HUDEP-2 (cell line): ENCODE measurements around the gene UCN2.

Experiments used
- DNase-seq, 76 experiments: peaks; one replicate each; lab custom pipeline; 2025; ENCODE audit not compliant: unreplicated experiment in 76 of 76; lab: John Stamatoyannopoulos, UW

The UCN2 gene, protein sequence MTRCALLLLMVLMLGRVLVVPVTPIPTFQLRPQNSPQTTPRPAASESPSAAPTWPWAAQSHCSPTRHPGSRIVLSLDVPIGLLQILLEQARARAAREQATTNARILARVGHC

DNA sequence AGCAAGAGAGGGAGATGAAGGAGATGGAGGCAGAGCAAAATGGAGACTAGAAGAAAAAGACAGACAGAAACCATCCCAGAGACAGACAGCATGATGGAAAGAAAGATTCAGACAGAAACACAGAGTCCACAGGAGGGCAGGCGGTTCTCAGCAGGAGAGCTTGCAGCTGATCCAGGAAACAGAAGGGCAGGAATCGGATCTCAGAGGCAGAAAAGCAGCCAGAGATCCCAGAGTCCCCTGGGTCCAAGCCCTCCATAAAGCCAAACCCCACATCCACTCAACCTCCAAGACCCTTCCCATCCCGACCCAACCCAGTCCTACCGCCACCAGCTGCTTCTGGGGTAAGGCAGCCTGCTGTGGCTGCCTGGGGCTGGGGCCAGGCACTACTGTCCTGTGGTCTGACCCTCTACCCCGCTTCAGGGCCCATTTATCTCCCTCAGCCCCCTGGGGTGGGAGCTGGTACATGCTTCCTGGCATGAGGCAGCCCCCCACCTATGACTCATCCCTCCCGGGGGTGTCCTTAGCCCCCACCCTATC lies at the start of gene UCN2:
Gene UCN2 (minus strand): TSS at position 400 of the 537 bp plus-strand sequence. CDS start 657 bp downstream, outside the sequence.
- DNase-seq, result peak in 1 of 76 experiments; percentile 2

DNA sequence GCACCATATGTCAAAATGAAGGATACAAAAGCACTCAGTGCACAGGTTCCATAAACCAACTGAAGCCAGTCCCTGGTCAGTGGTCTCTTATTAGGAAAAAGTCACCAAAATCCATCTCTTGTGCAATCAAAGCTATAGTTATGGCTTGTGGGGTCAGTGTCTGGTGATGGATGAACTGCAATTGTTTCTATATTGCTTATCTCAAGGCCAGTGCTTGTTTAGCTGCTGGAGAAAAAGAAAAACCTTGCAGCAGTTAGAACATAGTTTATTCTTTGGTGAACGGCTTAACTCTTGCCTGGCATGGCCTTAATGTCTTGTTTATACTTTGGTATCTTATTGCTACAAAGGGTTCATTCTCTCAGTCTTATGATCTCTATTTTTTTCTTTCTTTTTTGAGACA lies 48.7 kb upstream of the UCN2 start:
- no peak for DNase-seq

DNA sequence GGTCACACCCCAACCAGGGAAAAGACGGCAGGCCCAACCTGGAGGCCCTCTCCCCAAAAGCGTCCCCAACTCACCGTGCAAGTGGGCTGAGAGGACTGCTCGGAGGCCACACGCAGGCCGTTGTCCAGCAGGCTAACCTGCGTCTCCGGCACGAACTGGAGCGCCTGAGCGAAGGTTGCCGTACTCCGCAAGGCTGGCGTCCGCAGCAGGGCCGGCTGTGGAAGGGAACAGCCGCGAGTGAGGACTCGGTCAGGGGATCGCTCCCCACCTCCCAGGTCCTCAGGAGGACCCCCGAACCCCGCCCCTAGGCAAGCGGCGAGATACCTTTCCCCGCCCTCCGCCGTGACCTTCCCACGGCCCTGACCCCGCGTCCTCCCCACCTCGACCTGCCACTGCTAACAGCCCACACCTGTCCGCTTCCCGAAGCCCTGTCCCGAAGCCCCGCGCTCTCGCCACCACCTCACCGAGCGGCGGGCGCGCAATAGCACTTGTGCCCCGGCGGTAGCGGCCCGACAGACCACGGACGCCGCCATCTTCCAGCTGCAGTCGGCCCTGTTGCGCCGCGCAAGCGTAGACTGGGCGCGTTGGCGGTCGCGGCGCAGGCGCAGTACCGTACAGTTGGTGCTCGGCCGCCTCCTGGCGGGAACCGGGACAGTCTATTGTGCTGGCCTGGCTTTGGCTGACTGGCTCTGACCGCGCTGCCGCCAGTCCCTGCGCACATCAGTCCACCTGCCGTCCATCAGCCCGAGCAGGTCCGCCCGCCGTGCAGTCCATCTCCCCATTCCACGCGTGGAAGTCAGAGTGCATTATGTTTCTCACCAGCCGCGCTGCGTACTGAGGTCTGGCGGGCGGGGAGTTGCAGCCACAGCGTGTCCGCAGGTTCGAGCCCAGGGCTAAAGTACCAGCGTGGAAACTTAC lies 45.8 kb upstream of the UCN2 start, which contains the start of gene UQCRC1:
Gene UQCRC1 (minus strand): TSS at position 559 of the 918 bp plus-strand sequence. CDS start 26 bp downstream, at position 533.
- DNase-seq, result peak in 74 of 76 experiments; percentile 35 to 93 (median 83)

DNA sequence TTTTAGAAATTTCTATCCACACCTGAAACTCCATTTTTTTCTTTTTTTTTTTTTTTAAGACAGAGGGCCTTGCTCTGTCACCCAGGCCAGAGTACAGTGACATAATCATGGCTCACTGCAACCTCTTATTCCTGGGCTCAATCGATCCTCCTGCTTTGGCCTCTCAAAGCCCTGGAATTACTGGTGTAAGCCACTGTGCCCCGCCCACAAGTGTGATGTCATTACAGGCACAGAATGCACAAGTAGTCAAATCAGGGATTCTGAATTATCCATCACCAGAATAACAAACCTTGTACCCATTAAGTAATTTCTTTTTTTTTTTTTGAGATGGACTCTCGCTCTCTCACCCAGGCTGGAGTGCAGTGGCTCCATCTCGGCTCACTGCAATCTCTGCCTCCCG lies 43.9 kb upstream of the UCN2 start:
- DNase-seq, result peak in 1 of 76 experiments; percentile 5

DNA sequence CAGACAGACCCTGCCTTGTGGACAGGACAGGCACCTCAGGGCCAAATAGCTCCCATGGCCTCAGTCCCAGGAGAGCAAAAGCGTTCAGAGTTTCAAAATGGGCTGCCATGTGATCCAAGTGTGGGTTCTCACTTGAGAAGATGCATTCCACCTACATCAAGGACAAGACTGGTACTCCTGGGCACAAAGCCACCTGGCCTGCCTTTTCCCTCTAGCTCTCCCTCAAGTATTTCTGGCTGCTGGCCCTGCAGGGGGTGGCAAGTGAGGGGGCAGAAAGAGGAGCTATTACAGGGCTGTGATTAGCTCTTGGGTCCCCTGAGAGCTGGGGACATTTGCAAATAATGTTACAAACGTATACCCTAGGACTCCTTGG lies 38.0 kb upstream of the UCN2 start:
- DNase-seq, result no peak

DNA sequence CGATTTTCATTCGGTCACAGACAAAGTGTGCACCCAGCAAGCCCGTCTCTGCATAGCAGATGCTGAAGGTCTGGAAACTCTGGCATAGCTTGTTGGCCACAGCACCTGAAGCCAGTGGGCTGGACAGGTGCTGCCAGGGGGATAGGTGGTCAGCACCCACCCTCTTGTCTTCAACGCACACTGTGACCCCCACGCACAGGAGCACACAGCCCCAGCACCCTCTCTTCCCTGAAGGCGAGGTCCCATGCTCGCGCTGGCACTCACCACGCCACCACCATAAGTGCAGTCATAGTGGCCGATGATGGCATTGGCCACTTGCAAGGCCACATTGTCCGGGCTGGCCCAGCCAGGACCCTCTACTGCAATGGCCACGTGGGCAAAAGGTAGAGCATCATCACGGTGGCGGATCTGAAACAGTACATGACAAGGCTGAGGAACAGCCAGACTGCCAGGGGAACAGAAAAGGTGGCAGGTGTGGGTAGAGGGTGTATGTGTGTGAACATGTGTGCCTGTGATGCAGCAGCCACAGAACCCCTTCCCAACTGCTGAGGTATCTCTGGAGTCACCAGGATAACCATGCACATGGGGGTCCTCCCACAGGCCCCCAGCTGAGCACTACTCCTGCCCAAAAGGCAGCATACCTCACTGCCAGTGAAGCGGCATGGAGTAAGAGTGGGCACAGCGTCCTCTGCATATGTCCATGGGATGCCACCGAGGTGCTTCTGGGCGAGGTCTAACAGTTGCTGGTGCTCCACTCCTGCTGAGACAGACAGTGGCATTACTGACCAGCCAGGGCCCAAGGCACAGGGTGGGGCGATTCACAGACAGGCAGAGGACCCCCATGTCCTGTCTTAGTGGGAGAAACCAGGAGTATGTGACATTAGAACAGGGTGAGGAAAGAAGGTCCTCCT lies 37.4 kb upstream of the UCN2 start:
- no peak for DNase-seq

DNA sequence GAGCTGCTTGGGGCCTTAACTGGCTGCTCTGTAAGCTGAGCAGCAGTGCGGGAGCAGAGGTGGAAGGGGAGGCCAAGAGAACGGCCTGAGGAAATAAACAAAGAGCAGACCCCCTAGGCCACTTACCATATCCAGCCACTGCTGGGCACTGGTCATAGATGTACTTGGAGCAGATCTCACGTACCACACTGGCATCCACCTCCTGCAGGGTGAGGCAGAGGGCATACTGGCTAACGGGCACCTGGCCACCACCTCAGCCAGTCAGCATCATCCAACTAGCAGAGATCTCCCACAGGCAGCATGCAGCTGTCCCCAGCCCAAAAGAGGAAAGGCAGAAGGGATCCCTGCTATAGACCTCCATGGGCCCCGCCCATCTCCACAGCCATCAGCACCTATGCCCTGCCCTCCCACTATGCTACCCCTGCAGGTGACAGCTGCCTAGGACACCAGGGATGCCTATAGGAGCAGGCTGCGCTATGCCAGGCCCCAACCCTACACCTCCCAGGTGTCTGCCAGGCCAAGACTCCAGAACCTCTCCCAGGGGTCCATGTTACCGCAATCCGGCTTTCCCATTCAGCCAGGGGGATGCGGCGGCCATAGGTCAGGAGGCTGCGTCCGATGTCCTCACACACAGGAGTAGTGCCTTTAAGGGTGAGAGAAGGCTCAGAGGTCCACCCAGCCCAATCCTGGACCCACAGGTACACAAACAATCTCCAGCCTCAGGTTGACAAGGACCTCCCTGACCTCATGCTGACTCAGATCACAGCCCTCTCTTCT lies 36.1 kb upstream of the UCN2 start:
- no peak for DNase-seq

DNA sequence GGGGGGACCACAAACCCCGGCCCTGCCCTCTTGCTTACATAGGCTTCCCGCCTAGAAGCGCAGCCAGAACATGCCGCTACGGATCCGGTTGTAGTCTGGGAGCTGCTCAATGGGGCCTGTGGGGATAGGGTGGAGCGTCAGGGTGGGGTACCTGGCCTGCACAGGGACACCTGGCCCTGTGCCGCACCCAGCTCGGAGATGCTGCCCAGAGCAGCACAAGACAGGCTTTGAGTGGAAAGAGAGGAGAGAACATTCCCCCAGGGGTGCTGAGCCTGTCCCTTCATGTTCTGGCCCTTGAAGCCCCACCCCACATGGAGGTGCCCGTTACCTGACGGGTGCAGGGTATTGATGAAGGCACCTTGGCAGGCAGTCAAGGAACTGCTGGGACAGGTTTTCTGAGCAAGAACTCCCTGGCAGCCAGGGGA lies 35.5 kb upstream of the UCN2 start:
- DNase-seq, result no peak

DNA sequence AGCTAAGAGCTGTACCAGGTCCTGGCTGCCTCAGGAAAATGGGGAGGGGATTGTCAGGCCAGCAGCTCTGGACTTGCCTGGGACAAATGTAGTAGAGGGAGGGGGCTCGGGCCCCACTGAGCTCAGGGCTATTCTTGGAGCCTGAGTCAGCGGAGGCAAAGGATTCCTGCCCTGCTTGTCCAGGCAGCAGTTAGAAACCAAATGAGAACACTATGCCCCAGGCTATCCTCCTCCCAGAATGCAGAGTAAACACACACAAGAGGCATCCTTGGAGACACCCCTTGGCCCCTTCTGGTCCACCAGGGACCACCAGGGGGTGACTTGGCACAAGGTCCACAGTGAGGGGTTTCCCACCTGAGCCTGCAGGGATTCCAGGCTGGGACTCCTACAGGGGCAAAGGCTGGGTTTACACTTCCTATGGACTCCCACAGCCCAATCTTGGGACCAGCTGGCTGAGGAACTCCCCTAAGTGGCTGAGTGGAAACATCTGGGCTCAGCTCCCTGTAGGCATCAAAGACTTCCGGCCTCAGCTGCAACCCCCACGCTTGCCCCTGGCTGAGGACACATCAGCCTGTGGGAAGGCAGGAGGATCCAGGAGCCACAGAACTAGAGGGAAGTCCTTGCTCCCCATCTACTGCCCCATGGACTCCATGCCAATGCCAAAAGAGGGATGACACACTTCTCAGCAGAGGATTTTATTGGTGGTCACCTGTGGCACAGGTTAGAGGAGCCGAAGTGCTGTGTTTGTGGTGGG lies 34.9 kb upstream of the UCN2 start:
- DNase-seq, result no peak

DNA sequence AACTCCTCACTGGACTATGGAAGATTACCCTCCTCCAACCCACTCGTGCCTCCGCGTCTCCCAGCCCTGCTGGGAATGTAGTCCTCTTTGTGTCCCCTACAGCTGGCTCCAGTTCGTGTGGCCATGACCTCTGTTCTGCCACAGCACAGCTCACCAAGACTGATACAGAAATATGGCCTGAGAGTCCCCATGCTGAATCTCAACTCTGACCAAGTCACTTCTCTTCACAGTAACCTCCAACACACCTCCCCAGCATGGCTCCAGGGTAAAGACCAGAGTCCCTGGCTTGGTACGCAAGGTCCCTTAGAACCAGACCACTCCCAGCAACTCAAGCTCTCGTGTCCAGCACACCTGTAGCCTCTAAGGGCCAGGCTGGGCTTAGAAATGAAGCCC lies 33.8 kb upstream of the UCN2 start:
- DNase-seq, result no peak

DNA sequence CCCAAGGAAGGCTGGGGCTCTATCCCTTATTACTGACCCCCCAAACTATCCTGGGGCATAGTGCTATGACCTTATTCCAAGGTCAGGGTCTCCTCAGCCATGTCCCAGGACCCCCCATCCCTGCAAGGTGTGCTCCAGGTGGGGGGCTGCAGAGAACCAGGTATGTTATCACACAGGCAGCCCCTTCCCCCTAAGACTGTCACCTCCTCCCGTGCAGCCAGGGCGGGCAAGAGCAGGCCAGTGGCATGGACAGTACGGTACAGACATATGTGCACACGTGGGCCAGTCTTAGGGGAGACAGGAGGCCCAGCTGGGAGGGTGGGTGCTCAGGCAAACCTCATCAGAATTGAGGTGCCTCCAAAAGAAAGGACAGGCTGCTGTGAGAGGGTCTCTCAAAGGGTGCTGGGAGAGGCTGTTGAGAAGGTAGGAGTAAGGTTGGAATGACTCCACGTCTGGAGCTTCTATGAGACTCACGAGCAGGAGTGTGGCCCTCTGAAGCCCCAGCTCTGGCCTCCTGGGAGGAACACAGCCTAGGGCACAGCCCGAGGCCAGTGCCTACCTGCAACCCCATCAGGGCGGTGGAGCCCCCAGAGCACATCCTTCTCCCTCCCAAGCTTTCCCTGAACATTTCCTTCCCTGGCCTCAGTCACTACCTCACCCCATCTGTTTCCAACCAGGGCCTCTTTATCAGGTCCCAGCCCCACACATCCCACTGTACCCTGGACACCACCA lies 33.3 kb upstream of the UCN2 start:
- DNase-seq, result no peak

DNA sequence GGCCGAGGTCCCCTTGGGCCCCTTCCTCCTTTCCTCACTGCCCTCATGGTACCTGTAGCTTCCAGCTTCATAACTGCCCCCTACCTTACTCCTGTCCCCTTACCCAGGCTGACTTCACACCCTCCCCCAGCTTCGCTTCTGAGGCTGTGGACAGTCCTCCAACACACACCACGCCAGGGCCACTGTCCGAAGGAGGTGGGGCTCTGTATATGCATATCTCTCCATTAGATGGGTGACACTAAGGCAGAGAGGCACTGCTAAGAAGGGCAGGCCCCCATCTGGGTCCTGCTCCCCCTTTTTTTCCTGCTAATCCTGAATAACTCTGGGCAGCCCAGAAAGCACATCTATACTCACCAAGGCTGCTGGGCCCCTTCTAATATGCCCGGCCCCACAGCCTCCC lies 32.6 kb upstream of the UCN2 start:
- DNase-seq, result no peak

DNA sequence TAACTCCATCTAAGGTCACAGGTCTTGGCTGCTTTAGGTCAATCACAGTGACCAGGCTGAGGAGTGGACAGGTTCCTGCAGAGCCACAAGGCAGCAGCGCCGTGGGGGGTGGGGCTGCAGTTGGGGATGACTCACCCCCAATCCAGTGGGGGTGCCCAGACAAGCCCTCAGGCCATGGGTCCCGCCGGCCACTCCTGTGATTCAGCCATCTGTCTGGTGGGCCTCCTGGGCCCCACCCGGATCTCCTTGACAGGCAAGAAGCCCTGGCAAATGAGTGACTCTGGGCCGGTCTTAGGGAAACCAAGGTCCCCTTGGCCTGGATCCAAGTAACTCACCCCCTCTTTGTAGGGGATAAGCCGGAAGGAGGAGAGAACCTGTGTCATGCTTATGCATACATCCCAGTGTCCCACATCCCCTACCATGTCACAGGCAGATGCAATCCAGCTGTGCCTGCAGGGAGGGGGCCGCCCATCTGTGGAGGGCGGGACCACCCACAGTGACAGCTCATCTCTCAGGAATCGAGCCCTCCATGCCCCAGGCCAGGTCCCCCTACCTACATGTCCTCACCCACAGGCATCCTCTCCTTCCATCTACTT lies 32.0 kb upstream of the UCN2 start:
- DNase-seq, result peak in 10 of 76 experiments; percentile 8 to 35 (median 18)

DNA sequence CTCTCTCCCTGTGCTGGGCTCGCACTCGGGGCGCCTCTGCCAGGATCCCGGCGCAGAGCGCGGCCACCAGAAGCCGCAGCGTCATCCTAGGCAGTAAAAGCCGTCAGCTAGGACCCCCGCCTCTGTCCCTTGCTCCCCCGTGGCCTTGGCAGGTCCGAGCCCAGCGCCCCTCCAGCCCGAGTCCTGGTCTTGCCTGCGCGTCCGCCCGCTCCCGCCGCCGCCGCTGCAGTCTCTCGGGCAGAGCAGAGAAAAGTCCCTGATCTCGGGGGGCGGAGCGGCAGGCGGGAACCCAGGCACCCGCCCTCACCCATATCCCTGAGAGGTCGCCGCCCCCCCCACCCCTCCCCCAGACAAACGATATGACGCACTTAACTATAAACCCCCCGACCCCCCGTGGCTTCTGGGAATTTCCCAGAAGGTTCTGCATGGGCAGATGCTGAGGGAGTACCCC lies 31.5 kb upstream of the UCN2 start, which contains the start of gene COL7A1:
Gene COL7A1 (minus strand): TSS at position 255 of the 451 bp plus-strand sequence. CDS start 170 bp downstream, at position 85.
- no peak for DNase-seq

DNA sequence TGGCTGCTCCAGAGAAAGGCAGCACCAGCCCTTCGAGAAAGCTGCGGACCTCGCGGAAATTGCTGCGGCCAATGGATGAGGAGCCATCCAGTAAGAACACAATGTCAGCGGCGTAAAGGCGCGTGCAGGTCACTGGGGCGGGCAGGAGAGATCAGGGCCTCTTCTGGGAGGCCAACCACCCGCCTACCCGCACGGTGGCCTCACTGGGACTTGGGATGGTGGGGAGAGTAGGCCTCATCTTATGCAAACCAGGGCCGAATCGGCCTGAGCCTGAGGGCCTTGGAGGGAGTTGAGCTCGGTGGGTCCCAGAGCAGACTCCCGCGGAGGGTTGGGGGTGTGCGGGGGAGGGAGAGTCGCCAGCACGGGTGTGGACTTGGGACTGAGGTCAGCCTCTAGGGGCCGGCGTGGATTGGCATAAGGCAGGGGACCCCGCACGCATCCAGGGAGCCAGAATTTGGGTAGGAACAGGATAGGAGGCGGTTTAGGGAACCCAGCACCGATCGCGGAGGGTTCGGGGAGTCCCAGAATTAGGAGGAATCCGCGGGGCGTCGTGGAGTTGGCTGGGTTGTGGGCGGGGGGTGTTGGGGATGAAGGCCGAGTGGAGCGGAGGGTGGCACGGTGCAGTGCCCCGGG lies 31.0 kb upstream of the UCN2 start:
- DNase-seq, result no peak

DNA sequence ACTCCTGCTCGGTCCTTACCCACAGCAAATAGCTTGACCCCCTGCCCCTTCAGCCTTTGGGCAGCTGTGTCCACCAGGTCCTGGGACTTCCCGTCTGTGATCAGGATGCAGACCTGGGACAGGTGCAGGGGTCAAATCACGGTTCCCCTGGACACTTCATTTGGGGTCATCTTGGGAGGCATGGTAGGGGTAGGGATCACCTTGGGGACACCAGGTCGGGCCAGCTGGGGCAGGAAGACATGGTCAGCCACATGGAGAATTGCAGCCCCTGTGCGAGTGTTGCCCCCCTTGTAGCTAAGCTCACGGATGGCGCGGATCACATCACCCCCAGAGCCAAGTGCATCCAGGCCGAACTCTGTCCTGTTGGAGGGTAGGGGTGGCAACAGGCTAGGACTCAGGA lies 29.8 kb upstream of the UCN2 start:
- DNase-seq, result no peak

DNA sequence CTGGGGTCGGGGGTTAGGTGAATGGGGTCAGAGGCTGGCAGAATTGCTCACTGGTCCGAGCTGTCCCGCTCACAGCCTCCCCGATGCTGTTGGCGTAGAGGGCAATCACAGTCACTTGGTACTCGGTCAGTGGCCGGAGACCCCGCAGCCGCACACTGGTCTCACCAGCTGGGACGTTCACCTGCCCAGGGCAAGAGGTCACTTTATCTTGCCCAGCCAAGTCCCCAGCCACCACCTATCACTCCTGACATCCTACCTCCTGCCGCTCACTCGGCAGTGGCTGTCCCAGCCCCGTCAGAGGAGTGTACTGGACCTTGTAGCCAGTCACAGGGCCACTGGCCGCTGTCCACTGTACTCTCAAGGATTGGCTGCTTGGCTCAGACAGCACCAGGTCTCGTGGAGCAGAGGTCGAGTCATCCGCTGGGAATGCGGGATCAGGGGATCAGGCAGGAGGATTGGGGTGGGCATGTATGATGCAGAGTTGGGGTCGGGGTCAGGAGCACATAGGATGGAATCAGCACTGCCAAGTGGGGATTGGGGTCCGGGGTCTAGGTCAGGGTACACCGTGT lies 29.0 kb upstream of the UCN2 start:
- DNase-seq, result no peak
